H1 (cell line): ENCODE data around the gene CHMP1B. TPM values are rescaled to one million over a fixed set of nuclear protein-coding genes. Genes with fewer than 3 reads are reported as not detected.
A peak's percentile ranks its signal among the peaks of the same experiment; 100 is the strongest.

ENCODE experiments used
- CTCF ChIA-PET: fragments of 300-600 bp; sonication (Branson Sonifier 250); formaldehyde crosslinking; loops from one replicate; lab custom pipeline; 2021; ENCODE audit not compliant: partially characterized antibody; lab: Charles Lee
- POLR2A ChIA-PET: fragments of 300-600 bp; sonication (Branson Sonifier 250); formaldehyde crosslinking; loops from one replicate; lab custom pipeline; 2021; ENCODE audit warnings: inconsistent platforms; ENCODE audit not compliant: partially characterized antibody; lab: Charles Lee
- DNase-seq, 2 experiments: peaks; one replicate each; pipeline versions ENCODE4 v3.0.0 to v3.0.0-alpha.2; 2010 to 2022; ENCODE audit warnings: low spot score in 2 of 2, low read depth in 1 of 2, mixed read lengths in 1 of 2
- FAIRE-seq: peaks from 2 replicates; lab custom pipeline; 2011; peaks lifted over from hg19 to GRCh38; lab: Jason Lieb, UNC
- H2AFZ ChIP-seq: 2 replicates; pipeline ENCODE4 v1.8.1; 2012; ENCODE audit warnings: low read length, inconsistent platforms
- H2AK5ac ChIP-seq: 2 replicates; pipeline ENCODE4 v1.6.1; 2013; ENCODE audit warnings: low read depth, low read length
- H2BK120ac ChIP-seq: replicated peaks from 2 replicates; pipeline ENCODE3; 2013; ENCODE audit warnings: low read depth, low read length, inconsistent platforms
- H2BK12ac ChIP-seq: 2 replicates; pipeline ENCODE4 v1.6.1; 2013; ENCODE audit warnings: low read depth, low read length
- H2BK15ac ChIP-seq: 2 replicates; pipeline ENCODE4 v1.6.1; 2013; ENCODE audit warnings: low read length
- H2BK20ac ChIP-seq: 2 replicates; pipeline ENCODE4 v1.6.1; 2013; ENCODE audit warnings: low read length
- H2BK5ac ChIP-seq: 2 replicates; pipeline ENCODE4 v1.6.1; 2013; ENCODE audit warnings: low read depth, low read length
- H3K14ac ChIP-seq: 2 replicates; pipeline ENCODE4 v1.6.1; 2013; ENCODE audit warnings: inconsistent platforms; ENCODE audit not compliant: insufficient read length
- H3K18ac ChIP-seq: 2 replicates; pipeline ENCODE4 v1.6.1; 2013; ENCODE audit warnings: low read length; ENCODE audit errors: extremely low read depth
- H3K23ac ChIP-seq: 2 replicates; pipeline ENCODE4 v1.6.1; 2013; ENCODE audit warnings: inconsistent platforms; ENCODE audit not compliant: insufficient read length
- H3K23me2 ChIP-seq: 2 replicates; pipeline ENCODE4 v1.6.1; 2013; ENCODE audit warnings: low read depth, low read length
- H3K27ac ChIP-seq: 2 replicates; pipeline ENCODE4 v1.6.1; 2011; ENCODE audit warnings: low read depth, low read length, inconsistent platforms
- H3K27me3 ChIP-seq, 4 experiments: replicated peaks in 1 of 4; 1 replicate in 1 of 4; 2 replicates in 3 of 4; pipeline versions ENCODE4 v1.6.1 to v1.8.1; 2011 to 2013; ENCODE audit warnings: low read length in 3 of 4, mild to moderate bottlenecking in 3 of 4, inconsistent platforms in 2 of 4, mixed read lengths in 2 of 4, moderate library complexity in 1 of 4; ENCODE audit not compliant: control insufficient read depth in 3 of 4, insufficient read depth in 3 of 4; ENCODE audit errors: extremely low read depth in 1 of 4
- H3K36me3 ChIP-seq, 4 experiments: 2 replicates each; pipeline versions ENCODE4 v1.6.1 to v1.8.1; 2011 to 2013; ENCODE audit warnings: mild to moderate bottlenecking in 4 of 4, low read length in 3 of 4, moderate library complexity in 2 of 4, control low read depth in 1 of 4, inconsistent platforms in 1 of 4; ENCODE audit not compliant: insufficient read depth in 4 of 4, control insufficient read depth in 2 of 4
- H3K4ac ChIP-seq: replicated peaks from 2 replicates; pipeline ENCODE3; 2013; ENCODE audit warnings: low read length, low read depth, mixed read lengths, inconsistent platforms; ENCODE audit not compliant: insufficient read length
- H3K4me1 ChIP-seq, 4 experiments: replicated peaks in 1 of 4; 1 replicate in 1 of 4; 2 replicates in 3 of 4; pipeline versions ENCODE4 v1.6.1 to v1.8.1; 2011 to 2013; ENCODE audit warnings: low read length in 3 of 4, inconsistent platforms in 2 of 4, mixed read lengths in 1 of 4; ENCODE audit not compliant: insufficient read depth in 4 of 4, control insufficient read depth in 3 of 4
- H3K4me2 ChIP-seq, 2 experiments: 2 replicates each; pipeline versions ENCODE4 v1.6.1 to v1.8.1; 2011 to 2013; ENCODE audit warnings: low read depth in 2 of 2, low read length in 2 of 2, control low read depth in 1 of 2, inconsistent platforms in 1 of 2, mild to moderate bottlenecking in 1 of 2; ENCODE audit not compliant: insufficient read depth in 1 of 2
- H3K4me3 ChIP-seq, 4 experiments: fragments of 200-600, 300-600 bp in 1 of 4; sonication (generic), shearing (Covaris generic), sonication (Bioruptor Twin) in 1 of 4; 2 replicates each; pipeline versions ENCODE4 v1.5.1 to v1.8.1; 2011 to 2016; ENCODE audit warnings: low read length in 4 of 4, low read depth in 3 of 4, control low read depth in 2 of 4, inconsistent platforms in 2 of 4, mild to moderate bottlenecking in 2 of 4, mixed read lengths in 1 of 4, moderate library complexity in 1 of 4; ENCODE audit not compliant: insufficient read depth in 2 of 4; ENCODE audit errors: extremely low read depth in 1 of 4
- H3K56ac ChIP-seq: replicated peaks from 2 replicates; pipeline ENCODE3; 2013; ENCODE audit warnings: low read depth, mild to moderate bottlenecking, mixed read lengths, low read length, inconsistent platforms; ENCODE audit not compliant: insufficient read length
- H3K79me1 ChIP-seq: 2 replicates; pipeline ENCODE4 v1.6.1; 2013; ENCODE audit warnings: low read depth, low read length, control low read depth
- H3K79me2 ChIP-seq, 2 experiments: 2 replicates each; pipeline versions ENCODE4 v1.6.1 to v1.8.1; 2012 to 2013; ENCODE audit warnings: low read length in 2 of 2, mild to moderate bottlenecking in 2 of 2, inconsistent platforms in 1 of 2; ENCODE audit not compliant: insufficient read depth in 2 of 2, control insufficient read depth in 1 of 2
- H3K9ac ChIP-seq, 4 experiments: replicated peaks in 1 of 4; 1 replicate in 1 of 4; 2 replicates in 3 of 4; pipeline versions ENCODE4 v1.6.1 to v1.8.1; 2011 to 2013; ENCODE audit warnings: low read depth in 3 of 4, low read length in 3 of 4, control low read depth in 2 of 4, mild to moderate bottlenecking in 2 of 4, moderate library complexity in 2 of 4, inconsistent platforms in 1 of 4; ENCODE audit errors: extremely low read depth in 1 of 4
- H3K9me3 ChIP-seq, 2 experiments: 2 replicates each; pipeline versions ENCODE4 v1.6.1 to v1.8.1; 2012 to 2013; ENCODE audit warnings: mild to moderate bottlenecking in 2 of 2, moderate library complexity in 2 of 2, control low read depth in 1 of 2, inconsistent platforms in 1 of 2, low read depth in 1 of 2, low read length in 1 of 2, mixed read lengths in 1 of 2; ENCODE audit not compliant: insufficient read depth in 2 of 2
- H4K20me1 ChIP-seq, 2 experiments: replicated peaks in 1 of 2; 2 replicates each; pipeline versions ENCODE3 to v1.8.1; 2011 to 2013; ENCODE audit warnings: inconsistent platforms in 2 of 2, low read length in 2 of 2, mild to moderate bottlenecking in 1 of 2; ENCODE audit not compliant: insufficient read depth in 2 of 2, control insufficient read depth in 1 of 2
- H4K5ac ChIP-seq: 2 replicates; pipeline ENCODE4 v1.6.1; 2013; ENCODE audit warnings: low read length, low read depth, mixed read lengths, inconsistent platforms; ENCODE audit not compliant: insufficient read length
- H4K8ac ChIP-seq: 2 replicates; pipeline ENCODE4 v1.8.0; 2013; ENCODE audit warnings: mild to moderate bottlenecking, moderate library complexity, low read length, inconsistent platforms; ENCODE audit not compliant: insufficient read depth; ENCODE audit errors: extremely low read depth
- H4K91ac ChIP-seq: replicated peaks from 2 replicates; pipeline ENCODE3; 2013; ENCODE audit warnings: low read length, mixed read lengths, inconsistent platforms; ENCODE audit not compliant: insufficient read length
- GTF2F1 ChIP-seq: IDR thresholded peaks from 2 replicates; pipeline ENCODE4 v1.6.1; 2012; ENCODE audit warnings: low read depth, low read length, improper control_type of control experiment, borderline replicate concordance
- NANOG ChIP-seq: IDR thresholded peaks from 2 replicates; pipeline ENCODE4 v1.6.1; 2011; ENCODE audit warnings: low read length, low read depth, mild to moderate bottlenecking, inconsistent platforms; ENCODE audit not compliant: insufficient read depth, poor library complexity, severe bottlenecking
- POU5F1 ChIP-seq: IDR thresholded peaks from 2 replicates; pipeline ENCODE4 v1.6.1; 2011; ENCODE audit warnings: low read depth, mild to moderate bottlenecking, low read length, moderate library complexity
- RAD21 ChIP-seq, 2 experiments: IDR thresholded peaks in 1 of 2; conservative IDR thresholded peaks in 1 of 2; 2 replicates each; pipeline ENCODE4 v1.6.1; 2011; ENCODE audit warnings: low read depth in 2 of 2, low read length in 2 of 2, improper control_type of control experiment in 1 of 2, inconsistent platforms in 1 of 2, mild to moderate bottlenecking in 1 of 2, moderate library complexity in 1 of 2
- RXRA ChIP-seq: IDR thresholded peaks from 2 replicates; pipeline ENCODE4 v1.6.1; 2011; ENCODE audit warnings: low read depth, mild to moderate bottlenecking, low read length, moderate library complexity; ENCODE audit not compliant: insufficient read depth
- SP2 ChIP-seq: IDR thresholded peaks from 2 replicates; pipeline ENCODE4 v1.6.1; 2012; ENCODE audit warnings: mild to moderate bottlenecking, low read length, inconsistent platforms
- WGBS, 2 experiments: shearing (Covaris generic) in 1 of 2; methylation state at CpG; one replicate each; pipeline versions ENCODE4 v1.1.6 to v1.1.7; 2013 to 2015; ENCODE audit warnings: low lambda C conversion rate in 2 of 2, mixed read lengths in 2 of 2, inconsistent platforms in 1 of 2, low coverage in 1 of 2, missing lambda C conversion rate in 1 of 2; ENCODE audit not compliant: insufficient replicate concordance in 2 of 2, insufficient coverage in 1 of 2, insufficient read length in 1 of 2; ENCODE audit errors: extremely low coverage in 1 of 2, missing lambda C conversion rate in 1 of 2; 5-methylcytosine and 5-hydroxymethylcytosine counted together
- polyA plus RNA-seq, 7 experiments: library from polyadenylated mRNA; depleted of rRNA in 3 of 7; stranded (reverse) in 5 of 7; unstranded in 2 of 7; fragments of >200 nt in 5 of 7; fragments of 200-250 nt in 2 of 7; gene quantifications; 1 replicate in 5 of 7; 2 replicates in 1 of 7; 4 replicates in 1 of 7; pipeline versions ENCODE4 v1.2.1 to v1.2.3, GENCODE V29; 2011 to 2013; ENCODE audit warnings: missing spikeins in 2 of 7, mixed read lengths in 2 of 7
- total RNA-seq: library from RNA; stranded (reverse); fragmentation: NEBNext Ultra II Directional; extraction: Animal tissue kit (Norgen Biotek cat#: 25700); gene quantifications from 2 replicates; pipeline ENCODE4 v1.2.1, GENCODE V29; 2021
- TF ChIP-seq, protein P1 (sequence below), 3 experiments: IDR thresholded peaks; 1 replicate in 2 of 3; 2 replicates in 1 of 3; pipeline versions ENCODE4 v1.5.1 to v1.6.1; 2011; ENCODE audit warnings: low read length in 3 of 3, mild to moderate bottlenecking in 3 of 3, inconsistent platforms in 2 of 3, low read depth in 1 of 3, moderate library complexity in 1 of 3; ENCODE audit not compliant: insufficient read depth in 1 of 3; ENCODE audit errors: control extremely low read depth in 1 of 3

CHMP1B gene
- total and polyA plus RNA-seq, 2 of the 8 experiments (the other 6 are each of a cell fraction or from before 2014, with no cell fraction given): 30.5 to 43.2 TPM

DNA sequence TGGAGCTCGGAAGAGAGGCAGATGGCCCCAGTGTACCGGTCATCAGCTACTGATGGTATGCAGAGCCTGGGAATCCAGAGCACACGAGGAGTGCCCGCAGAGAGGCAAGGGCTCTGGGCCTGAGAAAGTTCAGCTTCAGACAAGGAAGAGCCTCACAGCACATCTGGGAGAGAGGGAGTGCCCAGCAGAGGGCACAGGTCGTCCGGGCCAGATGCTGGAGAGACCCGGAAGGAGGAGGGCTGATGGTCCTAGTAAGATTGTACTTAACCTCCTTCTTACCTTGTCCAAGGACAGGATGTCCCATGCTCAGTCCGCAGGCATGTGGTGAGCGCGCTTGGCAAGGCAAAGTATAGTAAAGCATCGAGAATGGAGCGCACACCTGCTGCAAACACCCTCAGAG, 24.4 kb upstream of the CHMP1B start:
- POLR2A ChIA-PET: interaction anchor here (0.6 to 1.4 kb wide), 2 partner anchors 17 to 165 kb away, joined by 3 to 6 read pairs; no protein-coding TSS in a partner anchor
- Histone ChIP-seq H3K4me3 (no peak overlapping the region), H3K36me3 (no peaks in the 10 kb centered on the region), H4K20me1 (no peaks in the 10 kb centered on the region), H3K23me2 (no peaks in the 10 kb centered on the region), H4K91ac (no peak overlapping the region), H3K23ac (no peak overlapping the region), H3K9me3 (no peaks in the 10 kb centered on the region), H3K4ac (no peak overlapping the region), H3K18ac (no peak overlapping the region), H3K9ac (no peak overlapping the region), H4K8ac (no peak overlapping the region), H3K4me2 (no peak overlapping the region), H2BK20ac (peak overlapping the region; percentile 23; the same call in 1 of the 2 replicates), H2BK120ac (no peak overlapping the region), H2BK12ac (peak overlapping the region; percentile 35; the same call in 1 of the 2 replicates), H3K27ac (no peak overlapping the region), H2BK5ac (peak overlapping the region; percentile 75), H3K79me1 (no peaks in the 10 kb centered on the region), H2AFZ (no peak overlapping the region), H2BK15ac (peak overlapping the region; percentile 63; the same call in 1 of the 2 replicates), H2AK5ac (peak overlapping the region; percentile 58; the same call in 1 of the 2 replicates), H3K14ac (no peak overlapping the region), H3K27me3 (no peaks in the 10 kb centered on the region), H4K5ac (no peak overlapping the region), H3K79me2 (no peaks in the 10 kb centered on the region), H3K4me1 (peaks cover 4 to 14% (median 8%) of the 10 kb centered on the region in 4 experiments; a peak in 6 of 7 replicates), H3K56ac (no peak overlapping the region)
- DNase-seq (no peak), FAIRE-seq (no peak)
- CTCF ChIA-PET: interaction anchor here (0.7 to 2.5 kb wide), 16 partner anchors 9 to 212 kb away, joined by 3 to 11 read pairs (median 4); partner anchors contain the start of gene IMPA2
- WGBS, 2 experiments: 89% methylated on average over 12 of the region's 12 CpGs; no CpG with 5 or more reads in 1 of the 2 experiments
- TF ChIP-seq RXRA: no peak
- TF ChIP-seq, protein P1, sequence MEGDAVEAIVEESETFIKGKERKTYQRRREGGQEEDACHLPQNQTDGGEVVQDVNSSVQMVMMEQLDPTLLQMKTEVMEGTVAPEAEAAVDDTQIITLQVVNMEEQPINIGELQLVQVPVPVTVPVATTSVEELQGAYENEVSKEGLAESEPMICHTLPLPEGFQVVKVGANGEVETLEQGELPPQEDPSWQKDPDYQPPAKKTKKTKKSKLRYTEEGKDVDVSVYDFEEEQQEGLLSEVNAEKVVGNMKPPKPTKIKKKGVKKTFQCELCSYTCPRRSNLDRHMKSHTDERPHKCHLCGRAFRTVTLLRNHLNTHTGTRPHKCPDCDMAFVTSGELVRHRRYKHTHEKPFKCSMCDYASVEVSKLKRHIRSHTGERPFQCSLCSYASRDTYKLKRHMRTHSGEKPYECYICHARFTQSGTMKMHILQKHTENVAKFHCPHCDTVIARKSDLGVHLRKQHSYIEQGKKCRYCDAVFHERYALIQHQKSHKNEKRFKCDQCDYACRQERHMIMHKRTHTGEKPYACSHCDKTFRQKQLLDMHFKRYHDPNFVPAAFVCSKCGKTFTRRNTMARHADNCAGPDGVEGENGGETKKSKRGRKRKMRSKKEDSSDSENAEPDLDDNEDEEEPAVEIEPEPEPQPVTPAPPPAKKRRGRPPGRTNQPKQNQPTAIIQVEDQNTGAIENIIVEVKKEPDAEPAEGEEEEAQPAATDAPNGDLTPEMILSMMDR (IDR thresholded peaks at IDR 0.05; ENCODE audit: control extremely low read depth in 1 of 3, insufficient read depth in 1 of 3, low read depth in 1 of 3, low read length in 3 of 3): peak; percentile 38 to 58 (median 39)
- no peak for TF ChIP-seq SP2
- TF ChIP-seq NANOG: no peak
- TF ChIP-seq GTF2F1: no peak
- TF ChIP-seq POU5F1: no peak
- TF ChIP-seq RAD21 (IDR thresholded peaks at IDR 0.05 in 1 of 2, conservative IDR thresholded peaks at IDR 0.05 in 1 of 2; ENCODE audit: low read depth in 2 of 2, low read length in 2 of 2): peak; percentile 56 to 64
